Left ventricle myocardium superior (tissue), 1 donor: ENCODE measurements around the gene ARAP2. TPM values are rescaled to one million over a fixed set of nuclear protein-coding genes. Genes with fewer than 3 reads are reported as not detected.

Experiments
- ATAC-seq: fragments of 200-7000 bp; cut with Tn5 transposase; one replicate; pipeline ENCODE4 v1.9.1; 2020; ENCODE audit warnings: mild to moderate bottlenecking, moderate library complexity
- DNase-seq: peaks from one replicate; pipeline ENCODE4 v3.0.0-alpha.2; 2020
- intact Hi-C: fragments of 100-400 bp; cut with micrococcal nuclease; formaldehyde crosslinking; loops from one replicate; pipeline ENCODE4 v1.11.0; 2022
- long read RNA-seq: library from polyadenylated mRNA; unstranded; transcript quantifications from one replicate; pipeline ENCODE4 v2.0.0, GENCODE V29; 2021
- total RNA-seq: library from RNA; stranded (reverse); fragmentation: NEBNext Ultra II Directional; extraction: Animal tissue kit (Norgen Biotek cat#: 25700); gene quantifications from one replicate; pipeline ENCODE4 v1.2.1, GENCODE V29; 2021
- donor health status: DM: no; HTN: yes; CAD: no; lungs with severe emphysema.

ARAP2 gene
- 2.7 TPM for total RNA-seq
- long read RNA-seq: 0 reads

GRCh38 chr4:36244257-36245082 lies at the start of gene ARAP2:
ARAP2 (minus strand) TSS chr4:36244514; CDS start chr4:36229486, 15,028 bp downstream.
- ATAC-seq: peak; percentile 82
- intact Hi-C loops: no loop called here
- DNase-seq: peak; percentile 63

- intact Hi-C loops: no loop called here
- ATAC-seq (no peak), DNase-seq (no peak)
Observed at GRCh38 chr4:36292556-36293188, 48.4 kb upstream of the ARAP2 start.

GRCh38 chr4:36290641-36291040 lies 46.3 kb upstream of the ARAP2 start:
- no peak for ATAC-seq
- no peak for DNase-seq
- intact Hi-C loops: no loop called here

- intact Hi-C loops: no loop called here
- DNase-seq: no peak
- no peak for ATAC-seq
Observed at GRCh38 chr4:36288731-36289426, 44.6 kb upstream of the ARAP2 start.

GRCh38 chr4:36286481-36286871 lies 42.2 kb upstream of the ARAP2 start:
- ATAC-seq (no peak), DNase-seq (no peak)
- intact Hi-C loops: no loop called here

- DNase-seq (no peak), ATAC-seq (no peak)
- intact Hi-C loops: no loop called here
Observed at GRCh38 chr4:36285784-36286480, 41.6 kb upstream of the ARAP2 start.

- DNase-seq: no peak
- ATAC-seq: no peak
- intact Hi-C loops: no loop called here
Observed at GRCh38 chr4:36283912-36284465, 39.7 kb upstream of the ARAP2 start.

GRCh38 chr4:36282503-36283030 lies 38.3 kb upstream of the ARAP2 start:
- intact Hi-C loops: no loop called here
- ATAC-seq: no peak
- DNase-seq: no peak

- intact Hi-C loops: no loop called here
- no peak for DNase-seq
- no peak for ATAC-seq
Observed at GRCh38 chr4:36281384-36282106, 37.2 kb upstream of the ARAP2 start, which contains the start of gene DTHD1. DTHD1 (plus strand) TSS chr4:36281616; CDS start chr4:36281759, 143 bp downstream.

- intact Hi-C loops: no loop called here
- DNase-seq (no peak), ATAC-seq (no peak)
Observed at GRCh38 chr4:36280555-36280954, 36.2 kb upstream of the ARAP2 start.

- ATAC-seq (no peak), DNase-seq (no peak)
- intact Hi-C loops: no loop called here
Observed at GRCh38 chr4:36278789-36279188, 34.5 kb upstream of the ARAP2 start.

- DNase-seq (no peak), ATAC-seq (no peak)
- intact Hi-C loops: no loop called here
Observed at GRCh38 chr4:36277533-36277932, 33.2 kb upstream of the ARAP2 start.

- ATAC-seq (no peak), DNase-seq (no peak)
- intact Hi-C loops: no loop called here
Observed at GRCh38 chr4:36274158-36274557, 29.8 kb upstream of the ARAP2 start.

- ATAC-seq: no peak
- intact Hi-C loops: no loop called here
- DNase-seq: no peak
Observed at GRCh38 chr4:36273276-36273675, 29.0 kb upstream of the ARAP2 start.

GRCh38 chr4:36269533-36270173 lies 25.3 kb upstream of the ARAP2 start:
- ATAC-seq (no peak), DNase-seq (no peak)
- intact Hi-C loops: no loop called here

- no peak for ATAC-seq
- DNase-seq: no peak
- intact Hi-C loops: no loop called here
Observed at GRCh38 chr4:36269101-36269500, 24.8 kb upstream of the ARAP2 start.

- DNase-seq (no peak), ATAC-seq (no peak)
- intact Hi-C loops: no loop called here
Observed at GRCh38 chr4:36267486-36268268, 23.4 kb upstream of the ARAP2 start.
